ENCODE data around the gene ARHGAP18. TPM values are rescaled to one million over a fixed set of nuclear protein-coding genes. Genes with fewer than 3 reads are reported as not detected.

ARHGAP18 gene
- total and polyA plus RNA-seq, 2 experiments from 2014 or later, result 12.5 to 23.8 TPM

- no peaks in the 10 kb centered on the region for H3K79me2 ChIP-seq (ENCODE audit: insufficient read depth)
- TF ChIP-seq EZH2 (IDR thresholded peaks at IDR 0.05; ENCODE audit: insufficient read depth, poor library complexity, severe bottlenecking), result no peak
- TF ChIP-seq EZH2phosphoT487 (IDR thresholded peaks at IDR 0.05; ENCODE audit: insufficient read depth, low read depth), result no peak
- no peaks in the 10 kb centered on the region for H4K20me1 ChIP-seq (ENCODE audit: insufficient read depth)
- no peaks in the 10 kb centered on the region for H3K9me3 ChIP-seq (ENCODE audit: low read depth)
- no peaks in the 10 kb centered on the region for H3K27me3 ChIP-seq (replicated peaks; ENCODE audit: insufficient read depth)
- H3K36me3 ChIP-seq (ENCODE audit: low read depth), result peaks cover 5% of the 10 kb centered on the region; the same call in 1 of the 2 replicates
- DNase-seq, result peak; percentile 82
- H3K4me1 ChIP-seq (ENCODE audit: insufficient read depth), result no peaks in the 10 kb centered on the region
- no peaks in the 10 kb centered on the region for H3F3A ChIP-seq (ENCODE audit: insufficient read depth)
- H3K4me2 ChIP-seq (ENCODE audit: unreplicated experiment), result peak overlapping the region; percentile 4
- WGBS, 2 experiments (ENCODE audit: low coverage in 1 of 2, low lambda C conversion rate in 2 of 2, missing lambda C conversion rate in 2 of 2), result 53% methylated on average over 6 of the region's 6 CpGs
- in situ Hi-C loops (cut with MboI), result loop anchor here (10.0 kb wide), 1 partner anchor 426 kb away; no protein-coding TSS in a partner anchor
- H2AFZ ChIP-seq, result no peak overlapping the region
- no peak overlapping the region for H3K27ac ChIP-seq
- no peaks in the 10 kb centered on the region for H3K9me2 ChIP-seq (ENCODE audit: insufficient read depth)
- no peak overlapping the region for H3K4me3 ChIP-seq
- H3K9ac ChIP-seq, result no peak overlapping the region
Observed at GRCh38 chr6:129598244-129599187, 111.5 kb downstream of the ARHGAP18 start.

- no peaks in the 10 kb centered on the region for H3K27me3 ChIP-seq (replicated peaks; ENCODE audit: insufficient read depth)
- in situ Hi-C loops (cut with MboI), result loop anchor here (10.0 kb wide), 1 partner anchor 428 kb away; no protein-coding TSS in a partner anchor
- H3K4me3 ChIP-seq, result no peak overlapping the region
- no peak overlapping the region for H3K4me2 ChIP-seq (ENCODE audit: unreplicated experiment)
- H3K4me1 ChIP-seq (ENCODE audit: insufficient read depth), result no peaks in the 10 kb centered on the region
- no peaks in the 10 kb centered on the region for H3K9me3 ChIP-seq (ENCODE audit: low read depth)
- H2AFZ ChIP-seq, result no peak overlapping the region
- H3K9me2 ChIP-seq (ENCODE audit: insufficient read depth), result no peaks in the 10 kb centered on the region
- TF ChIP-seq EZH2phosphoT487 (IDR thresholded peaks at IDR 0.05; ENCODE audit: insufficient read depth, low read depth) (no peak), EZH2 (IDR thresholded peaks at IDR 0.05; ENCODE audit: insufficient read depth, poor library complexity, severe bottlenecking) (no peak)
- peaks cover under 1% of the 10 kb centered on the region; the same call in 1 of the 2 replicates for H3K36me3 ChIP-seq (ENCODE audit: low read depth)
- H4K20me1 ChIP-seq (ENCODE audit: insufficient read depth), result no peaks in the 10 kb centered on the region
- no peak overlapping the region for H3K27ac ChIP-seq
- 84 to 89% methylated on average over 5 of the region's 5 CpGs for WGBS, 2 experiments (ENCODE audit: low coverage in 1 of 2, low lambda C conversion rate in 2 of 2, missing lambda C conversion rate in 2 of 2)
- no peaks in the 10 kb centered on the region for H3K79me2 ChIP-seq (ENCODE audit: insufficient read depth)
- DNase-seq, result no peak
- H3K9ac ChIP-seq, result no peak overlapping the region
- H3F3A ChIP-seq (ENCODE audit: insufficient read depth), result no peaks in the 10 kb centered on the region
Observed at GRCh38 chr6:129597023-129597713, 112.8 kb downstream of the ARHGAP18 start.

DNA sequence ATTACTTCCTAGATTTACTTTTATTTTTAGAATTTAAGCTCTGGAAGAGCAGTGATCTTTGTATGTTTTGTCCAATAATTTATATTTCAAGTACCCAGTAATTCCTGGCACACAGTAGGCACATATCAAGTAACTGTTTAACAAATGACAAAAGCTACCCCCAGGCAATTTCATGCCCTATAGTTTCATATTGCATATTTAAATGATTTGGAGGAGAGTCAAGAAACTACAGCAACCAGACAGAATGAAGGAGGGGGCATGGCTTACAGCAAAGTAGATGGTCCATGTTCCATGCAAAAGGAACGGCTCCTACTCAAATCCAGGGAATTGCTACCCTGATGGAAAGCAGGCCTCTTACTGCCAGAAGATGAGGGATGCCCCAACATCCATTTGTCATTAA is 113.5 kb downstream of the ARHGAP18 start:
- H3K36me3 ChIP-seq (ENCODE audit: low read depth), result no peaks in the 10 kb centered on the region; the same call in 1 of the 2 replicates
- TF ChIP-seq EZH2 (IDR thresholded peaks at IDR 0.05; ENCODE audit: insufficient read depth, poor library complexity, severe bottlenecking), result no peak
- no peak for TF ChIP-seq EZH2phosphoT487 (IDR thresholded peaks at IDR 0.05; ENCODE audit: insufficient read depth, low read depth)
- in situ Hi-C loops (cut with MboI), result loop anchor here (10.0 kb wide), 1 partner anchor 428 kb away; no protein-coding TSS in a partner anchor
- no peak overlapping the region for H2AFZ ChIP-seq
- peaks cover 3% of the 10 kb centered on the region; the same call in 1 of the 2 replicates for H3F3A ChIP-seq (ENCODE audit: insufficient read depth)
- no peaks in the 10 kb centered on the region for H3K9me2 ChIP-seq (ENCODE audit: insufficient read depth)
- no peaks in the 10 kb centered on the region for H3K79me2 ChIP-seq (ENCODE audit: insufficient read depth)
- no peak overlapping the region for H3K27ac ChIP-seq
- H4K20me1 ChIP-seq (ENCODE audit: insufficient read depth), result no peaks in the 10 kb centered on the region
- no peak overlapping the region for H3K4me3 ChIP-seq
- H3K27me3 ChIP-seq (replicated peaks; ENCODE audit: insufficient read depth), result no peaks in the 10 kb centered on the region
- no peak overlapping the region for H3K4me2 ChIP-seq (ENCODE audit: unreplicated experiment)
- no peak overlapping the region for H3K9ac ChIP-seq
- no peaks in the 10 kb centered on the region for H3K4me1 ChIP-seq (ENCODE audit: insufficient read depth)
- WGBS, 2 experiments (ENCODE audit: low coverage in 1 of 2, low lambda C conversion rate in 2 of 2, missing lambda C conversion rate in 2 of 2), result 94 to 95% methylated on average over 1 of the region's 1 CpG
- DNase-seq, result no peak
- no peaks in the 10 kb centered on the region for H3K9me3 ChIP-seq (ENCODE audit: low read depth)

DNA sequence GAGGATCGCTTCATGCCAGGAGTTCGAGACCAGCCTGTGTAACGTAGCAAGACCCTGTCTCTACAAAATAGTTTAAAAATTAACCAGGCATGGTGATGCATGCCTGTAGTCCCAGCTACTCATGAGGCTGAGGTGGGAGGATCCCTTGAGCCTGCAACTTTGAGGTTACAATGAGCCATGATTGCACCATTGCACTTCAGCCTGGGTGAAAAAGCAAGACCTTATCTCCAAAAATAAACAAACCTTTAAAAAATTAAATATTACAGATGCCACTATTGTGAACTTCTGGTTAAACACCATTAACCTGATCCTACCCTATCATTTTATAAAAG is 116.8 kb downstream of the ARHGAP18 start:
- no peak overlapping the region for H3K9ac ChIP-seq
- H3K4me2 ChIP-seq (ENCODE audit: unreplicated experiment), result no peak overlapping the region
- H3K36me3 ChIP-seq (ENCODE audit: low read depth), result no peaks in the 10 kb centered on the region
- in situ Hi-C loops (cut with MboI), result loop anchor here (10.0 kb wide), 1 partner anchor 432 kb away; no protein-coding TSS in a partner anchor
- peaks cover 11% of the 10 kb centered on the region for H3K4me1 ChIP-seq (ENCODE audit: insufficient read depth)
- no peaks in the 10 kb centered on the region for H4K20me1 ChIP-seq (ENCODE audit: insufficient read depth)
- peak; percentile 22 for DNase-seq
- no peaks in the 10 kb centered on the region for H3K27me3 ChIP-seq (replicated peaks; ENCODE audit: insufficient read depth)
- TF ChIP-seq EZH2phosphoT487 (IDR thresholded peaks at IDR 0.05; ENCODE audit: insufficient read depth, low read depth) (no peak), EZH2 (IDR thresholded peaks at IDR 0.05; ENCODE audit: insufficient read depth, poor library complexity, severe bottlenecking) (no peak)
- no peak overlapping the region for H3K27ac ChIP-seq
- H3F3A ChIP-seq (ENCODE audit: insufficient read depth), result peaks cover 17% of the 10 kb centered on the region; the same call in 1 of the 2 replicates
- no peak overlapping the region for H3K4me3 ChIP-seq
- H3K9me3 ChIP-seq (ENCODE audit: low read depth), result no peaks in the 10 kb centered on the region
- 99 to 100% methylated on average over 3 of the region's 3 CpGs for WGBS, 2 experiments (ENCODE audit: low coverage in 1 of 2, low lambda C conversion rate in 2 of 2, missing lambda C conversion rate in 2 of 2)
- H3K79me2 ChIP-seq (ENCODE audit: insufficient read depth), result no peaks in the 10 kb centered on the region
- no peaks in the 10 kb centered on the region for H3K9me2 ChIP-seq (ENCODE audit: insufficient read depth)
- no peak overlapping the region for H2AFZ ChIP-seq
